Right ventricle myocardium inferior (tissue), 1 donor: Measurements from ENCODE around the gene TMEM80. TPM values are rescaled to one million over a fixed set of nuclear protein-coding genes. Genes with fewer than 3 reads are reported as not detected.
"Not testable (repeated sequence)": the region's sequence is repeated elsewhere in the genome, so short reads cannot be mapped to it uniquely, and the experiment has no call there.

ENCODE experiments used
- ATAC-seq: fragments of 200-7000 bp; cut with Tn5 transposase; one replicate; pipeline ENCODE4 v1.9.1; 2020; ENCODE audit warnings: mild to moderate bottlenecking, moderate library complexity
- DNase-seq: peaks from one replicate; pipeline ENCODE4 v3.0.0; 2021; ENCODE audit errors: missing footprints
- intact Hi-C: fragments of 100-400 bp; cut with DNase I; formaldehyde crosslinking; loops from one replicate; pipeline ENCODE4 v1.11.0; 2022
- total RNA-seq: library from RNA; stranded (reverse); fragmentation: NEBNext Ultra II Directional; extraction: Animal tissue kit (Norgen Biotek cat#: 25700); gene quantifications from one replicate; pipeline ENCODE4 v1.2.1, GENCODE V29; 2021
- donor health status: DM: no; HTN: yes; CAD: no; lungs with severe emphysema.

The TMEM80 gene
- total RNA-seq, 1 donor from 2014 or later, result 9.9 TPM

DNA sequence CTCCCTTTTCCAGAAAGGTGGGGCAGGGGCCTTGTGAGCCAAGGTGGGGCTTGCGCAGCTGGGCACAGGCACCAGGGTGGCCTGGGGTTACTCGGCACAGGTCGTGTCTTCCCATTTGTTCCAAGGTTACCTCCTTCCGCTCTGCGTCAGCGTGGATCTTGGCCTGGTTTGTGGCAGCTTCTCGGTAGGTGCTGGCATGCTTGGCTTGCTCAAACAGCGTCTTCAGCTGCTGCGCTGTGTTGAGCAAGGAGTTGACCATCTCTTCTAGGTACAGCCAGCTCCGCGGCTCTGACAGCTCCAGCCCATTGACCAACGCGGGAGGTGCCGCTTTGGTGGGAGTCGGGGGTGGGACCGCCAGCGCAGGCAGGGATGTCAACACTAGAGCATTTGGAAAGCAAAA is 21.2 kb upstream of the TMEM80 start:
- intact Hi-C loops, result no loop called here
- DNase-seq (no peak), ATAC-seq (peak; percentile 10)

DNA sequence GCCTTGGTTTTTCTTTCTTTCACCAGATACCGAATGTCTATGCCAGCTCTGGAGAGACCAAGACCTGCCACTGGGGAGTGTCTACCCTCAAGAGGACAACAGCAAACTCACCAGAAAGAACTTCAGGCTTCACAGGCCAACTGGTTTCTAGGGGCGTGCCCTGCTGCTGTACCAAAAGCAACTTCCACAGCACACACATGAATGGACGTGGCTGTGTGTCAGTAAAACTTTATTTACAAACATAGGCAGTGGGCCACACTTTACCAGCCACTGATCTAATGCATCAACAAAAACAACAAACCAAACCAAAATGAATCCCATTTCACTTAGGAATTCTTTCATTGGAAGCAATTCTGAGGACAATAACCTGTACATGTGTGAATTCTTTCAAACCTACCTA is 17.3 kb upstream of the TMEM80 start:
- DNase-seq, result no peak
- no peak for ATAC-seq
- intact Hi-C loops, result no loop called here

DNA sequence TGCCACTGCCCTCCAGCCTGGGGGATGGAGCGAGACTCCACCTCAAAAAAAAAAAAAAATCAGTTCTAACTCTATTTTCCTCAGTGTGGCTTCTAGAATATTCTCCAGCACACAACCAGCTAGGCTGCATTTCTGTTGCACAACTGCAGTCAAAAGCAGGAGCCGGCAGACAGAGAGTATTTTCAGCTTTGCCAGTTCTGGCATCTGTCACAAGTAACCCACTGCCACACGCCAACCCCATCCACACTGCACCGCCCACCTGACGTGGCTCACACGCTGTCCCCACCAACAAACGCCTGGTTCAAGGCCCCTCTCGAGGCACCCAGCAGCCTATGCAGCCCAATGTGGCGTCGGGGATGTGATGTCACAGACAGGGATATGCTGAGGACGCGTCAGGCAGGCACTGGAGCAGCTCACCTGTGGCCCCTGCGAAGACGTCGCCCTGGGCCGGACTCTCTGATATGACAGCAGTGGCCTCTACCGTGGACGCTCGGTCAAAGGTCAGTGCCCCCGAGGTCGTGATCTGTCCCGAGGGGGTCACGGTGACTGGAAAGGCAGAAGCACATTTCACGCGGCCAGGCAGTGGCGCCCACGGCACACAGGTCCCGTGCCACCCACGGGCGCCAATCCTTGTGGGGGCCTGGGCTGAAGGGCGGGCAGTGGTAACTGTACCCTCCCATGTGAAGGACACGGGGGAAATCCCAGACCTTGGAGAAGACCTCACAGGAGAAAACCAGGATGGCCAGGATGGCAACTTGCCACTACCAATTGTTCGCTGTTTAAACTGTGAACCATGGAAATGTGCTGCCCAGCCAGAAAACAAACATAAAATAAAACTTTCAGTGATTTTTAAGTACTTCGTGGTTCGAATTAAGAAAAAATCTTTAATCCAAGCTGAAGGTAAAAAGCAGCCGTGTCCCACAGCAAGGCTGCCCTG is 16.1 kb upstream of the TMEM80 start:
- no peak for ATAC-seq
- DNase-seq, result no peak

DNA sequence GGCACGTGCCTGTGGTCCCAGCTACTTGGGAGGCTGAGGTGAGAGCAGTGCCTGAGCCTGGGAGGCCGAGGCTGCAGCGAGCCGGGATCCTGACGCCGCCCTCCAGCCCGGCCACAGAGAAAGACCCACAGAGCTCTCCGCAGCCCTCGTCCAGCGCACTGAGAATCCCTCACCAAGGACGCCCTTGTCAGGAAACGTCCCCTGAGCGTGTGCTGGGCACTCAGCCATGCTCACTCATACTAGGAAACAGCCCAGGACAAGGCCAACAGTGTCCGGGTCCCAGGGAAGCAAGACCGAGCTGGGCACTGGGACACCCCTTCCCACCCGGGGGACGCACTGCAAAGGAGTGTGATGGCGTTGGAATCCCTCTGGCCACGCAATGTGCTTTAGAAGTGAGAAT is 15.1 kb upstream of the TMEM80 start:
- intact Hi-C loops, result no loop called here
- ATAC-seq (peak; percentile 83), DNase-seq (no peak)

More for the DNA sequence above, 16.1 kb upstream of the TMEM80 start:
- intact Hi-C loops, result no loop called here

DNA sequence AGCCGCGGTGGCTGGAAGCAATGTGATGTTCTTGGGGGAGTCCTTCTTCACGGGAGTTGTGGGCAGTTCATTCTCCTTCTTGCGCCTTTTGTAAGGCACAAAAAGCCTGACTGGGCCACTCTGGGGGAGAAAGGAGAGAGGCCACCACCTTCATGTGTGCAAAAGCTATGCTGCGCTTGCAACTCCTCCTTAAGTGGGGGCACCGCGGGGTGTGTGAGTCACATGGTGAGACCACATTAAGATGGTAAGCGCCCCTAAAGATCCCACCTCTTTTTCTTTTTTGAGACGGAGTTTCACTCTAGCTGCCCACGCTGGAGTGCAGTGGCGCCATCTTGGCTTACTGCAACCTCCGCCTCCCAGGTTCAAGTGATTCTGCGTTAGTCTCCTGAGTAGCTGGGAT is 14.6 kb upstream of the TMEM80 start:
- intact Hi-C loops, result no loop called here
- DNase-seq, result no peak
- no peak for ATAC-seq

DNA sequence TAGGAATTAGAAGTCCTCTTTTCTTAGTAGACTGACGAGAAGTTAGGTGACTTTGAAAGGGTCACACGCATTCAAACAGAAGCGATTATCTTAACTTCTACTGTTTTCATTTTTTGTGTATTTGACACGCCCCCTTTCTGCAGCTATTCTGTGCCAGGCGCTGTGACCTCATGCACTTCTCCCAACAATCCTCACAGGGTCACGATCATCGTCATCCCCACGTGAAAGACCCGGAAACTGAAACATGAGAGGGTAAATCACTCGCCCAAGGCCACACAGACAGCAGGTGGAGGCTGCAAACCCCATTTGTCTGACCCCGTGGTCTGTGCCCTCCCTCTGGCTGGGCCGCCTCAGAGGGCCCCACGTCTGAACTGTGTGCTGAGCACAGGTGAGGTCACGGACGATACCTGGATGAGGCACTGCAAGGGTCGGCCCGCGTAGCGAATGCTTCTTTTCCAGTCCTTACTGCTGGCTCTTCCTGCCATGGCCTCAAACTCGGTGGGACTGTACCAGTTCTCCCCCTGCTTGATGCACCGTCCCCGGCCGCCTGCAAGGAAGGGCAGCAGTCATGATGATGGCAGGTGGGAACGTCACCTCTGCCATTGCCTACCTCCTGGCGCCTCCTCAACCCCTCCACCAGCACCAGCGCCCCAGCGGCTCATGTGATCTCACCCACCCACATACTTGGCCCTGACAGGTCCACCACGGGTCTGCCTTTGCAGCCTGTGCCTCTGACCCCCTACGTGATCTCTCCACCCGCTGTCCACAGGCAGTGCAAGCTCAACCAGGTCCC is 9.0 kb upstream of the TMEM80 start:
- DNase-seq (no peak), ATAC-seq (no peak)
- intact Hi-C loops, result no loop called here

DNA sequence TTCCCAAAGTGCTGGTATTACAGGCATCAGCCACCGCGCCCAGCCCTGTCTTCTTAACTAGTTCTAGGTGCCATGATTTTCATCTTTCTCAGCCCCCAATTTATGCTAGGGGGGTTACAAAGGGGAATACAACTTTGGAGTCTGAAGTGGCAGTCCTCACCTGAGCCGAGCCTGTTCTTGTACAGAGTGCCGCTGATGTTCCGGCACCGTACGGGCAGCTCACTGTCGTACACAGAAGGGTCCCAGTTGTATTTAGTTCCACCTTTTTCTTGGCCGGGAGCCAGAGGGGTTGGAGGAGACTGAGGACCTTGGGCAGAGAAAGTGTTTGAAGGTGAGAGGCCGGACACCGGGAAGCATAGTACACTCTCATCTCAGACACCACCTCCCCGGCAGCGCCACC is 7.9 kb upstream of the TMEM80 start:
- ATAC-seq (no peak), DNase-seq (no peak)
- intact Hi-C loops, result no loop called here

DNA sequence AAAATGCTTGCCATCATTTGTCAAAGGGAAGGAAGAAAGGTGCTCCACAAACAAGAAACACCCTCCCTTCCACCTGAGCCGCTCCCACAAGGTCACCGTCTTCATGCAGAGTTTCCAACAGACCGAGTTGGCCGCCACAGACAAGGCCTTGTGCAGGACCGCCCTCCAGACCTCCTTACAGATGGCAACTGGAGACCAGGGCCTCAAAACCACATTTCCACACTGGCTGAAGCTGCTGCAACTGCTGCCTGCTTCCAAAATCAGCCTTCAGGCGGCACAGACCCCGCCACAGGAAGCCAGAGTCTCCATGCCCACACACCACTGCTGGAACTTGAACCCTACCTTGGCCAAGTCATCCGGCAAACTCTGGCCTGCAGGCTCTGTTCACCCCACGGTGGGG is 6.9 kb upstream of the TMEM80 start:
- DNase-seq (no peak), ATAC-seq (no peak)
- intact Hi-C loops, result no loop called here

DNA sequence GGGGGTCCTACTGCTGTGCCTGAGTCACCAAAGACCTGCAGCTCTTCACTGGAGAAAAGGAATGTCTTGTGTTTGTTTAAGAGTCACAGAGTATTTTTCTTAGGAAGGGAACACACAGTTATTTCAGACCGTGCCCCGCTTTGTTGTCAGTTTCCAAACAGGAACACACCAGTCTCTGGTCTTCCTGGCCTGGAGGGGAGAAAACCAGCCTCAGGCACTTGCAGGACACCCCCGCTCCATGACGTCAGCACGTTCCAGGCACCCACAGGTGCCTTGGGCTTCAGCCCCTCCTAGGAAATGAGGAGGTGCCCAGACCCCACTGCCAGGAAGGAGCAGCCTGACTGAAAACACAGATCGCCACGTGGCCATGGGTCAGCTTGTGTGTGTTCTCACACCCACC is 6.0 kb upstream of the TMEM80 start:
- intact Hi-C loops, result loop anchor here (5.0 kb wide), 1 partner anchor 72 kb away; the partner anchor contains the start of gene IRF7
- ATAC-seq (no peak), DNase-seq (no peak)

DNA sequence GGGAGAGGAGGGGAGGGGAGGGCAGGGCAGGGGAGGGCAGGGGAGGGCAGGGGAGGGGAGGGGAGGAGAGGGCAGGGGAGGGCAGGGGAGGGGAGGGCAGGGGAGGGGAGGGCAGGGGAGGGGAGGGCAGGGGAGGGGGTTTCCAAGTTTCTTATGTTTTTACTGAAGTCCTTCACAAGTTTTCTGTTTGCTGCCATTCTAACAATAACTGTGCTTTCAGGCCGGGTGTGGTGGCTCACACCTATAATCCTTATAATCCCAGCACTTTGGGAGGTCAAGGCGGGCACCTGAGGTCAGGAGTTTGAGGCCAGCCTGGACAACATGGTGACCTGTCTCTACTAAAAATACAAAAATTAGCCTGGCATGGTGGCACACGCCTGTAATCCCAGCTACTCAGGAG is 5.4 kb upstream of the TMEM80 start:
- not testable (repeated sequence) for DNase-seq, ATAC-seq
- intact Hi-C loops, result loop anchor here (5.0 kb wide), 1 partner anchor 73 kb away; the partner anchor contains the start of gene IRF7

DNA sequence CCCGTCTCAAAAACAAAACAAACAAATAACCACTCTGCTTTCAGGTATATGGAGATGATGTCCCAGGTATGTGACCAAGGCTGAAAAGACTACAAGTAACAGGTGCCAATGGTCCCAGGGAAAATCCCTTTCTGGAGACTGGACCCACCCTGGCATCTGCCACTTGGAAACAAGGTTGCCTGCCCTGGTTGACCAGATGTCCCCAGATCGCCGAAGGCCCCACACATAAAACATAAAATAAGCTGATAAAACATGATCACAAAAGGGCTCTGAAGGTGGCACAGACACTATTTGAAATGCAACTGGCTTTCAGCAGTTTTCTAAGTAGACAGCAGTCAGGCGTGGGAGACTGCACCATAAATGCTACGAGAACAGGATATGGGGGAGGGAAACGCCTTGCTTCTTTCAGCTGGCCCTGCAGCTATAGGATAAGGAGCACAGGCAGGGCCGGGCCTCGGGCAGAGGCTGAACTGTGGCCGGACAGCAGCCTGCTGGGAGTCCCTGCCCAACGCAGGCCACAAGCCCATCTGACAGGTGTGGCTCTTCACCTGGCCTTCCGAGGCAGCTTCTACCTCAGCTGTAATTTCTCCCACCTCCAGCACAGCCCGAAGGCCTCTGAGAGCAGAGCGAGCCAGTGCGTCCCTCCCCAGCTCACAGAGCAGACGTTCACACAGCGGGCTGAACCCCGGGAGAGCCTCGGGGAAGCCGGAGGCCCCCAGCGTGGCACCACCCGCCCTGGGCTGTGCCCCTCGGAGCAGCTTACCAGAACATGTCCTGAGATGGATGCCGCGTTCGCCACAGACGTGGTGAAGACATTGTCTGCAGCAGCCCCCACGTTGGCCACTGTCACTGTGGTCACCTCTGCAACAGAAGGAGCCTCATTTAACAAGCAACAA is 4.6 kb upstream of the TMEM80 start:
- no peak for DNase-seq
- intact Hi-C loops, result loop anchor here (5.0 kb wide), 1 partner anchor 74 kb away; the partner anchor contains the start of gene IRF7
- no peak for ATAC-seq

DNA sequence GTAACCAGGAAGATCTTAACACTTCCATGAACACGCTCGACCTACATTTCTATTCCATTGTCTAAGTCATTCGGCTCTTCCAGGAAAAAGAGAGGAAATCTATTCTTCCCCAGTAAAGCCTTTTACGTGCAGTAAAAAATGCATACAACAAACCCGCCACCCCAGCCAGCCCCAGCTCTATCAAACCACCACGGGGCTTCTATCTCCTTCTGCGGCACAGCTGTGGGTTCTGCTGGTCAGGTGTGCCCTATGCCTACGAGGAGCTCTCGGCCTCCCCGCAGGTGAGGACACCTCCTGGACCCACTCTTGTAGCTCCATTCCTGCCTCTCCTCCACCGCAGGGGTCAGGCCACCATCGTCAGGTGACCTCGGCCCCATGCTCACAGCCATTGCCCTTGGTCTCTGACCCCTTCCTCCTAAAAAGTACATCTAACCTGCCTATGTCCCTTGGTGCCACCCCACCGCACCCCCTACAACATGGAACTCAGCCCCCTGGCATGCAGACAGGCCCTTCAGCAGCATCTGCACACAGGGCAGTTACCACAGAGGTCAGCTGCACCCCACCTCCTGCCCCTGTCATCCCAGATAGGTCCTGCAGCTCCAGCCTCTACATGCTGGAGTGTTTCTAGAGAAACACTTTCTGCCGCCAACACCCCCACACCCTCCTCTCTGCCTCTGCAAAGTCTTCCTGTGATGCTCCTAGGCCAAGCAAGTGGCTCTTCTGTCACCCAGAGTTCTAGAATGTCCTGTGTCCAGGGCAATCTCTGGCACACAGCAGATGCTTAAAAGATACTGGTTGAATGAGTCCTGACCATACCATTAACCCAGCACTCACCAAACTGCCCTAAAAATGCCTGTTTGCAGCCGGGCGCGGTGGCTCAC is 3.7 kb upstream of the TMEM80 start:
- DNase-seq (no peak), ATAC-seq (no peak)
- intact Hi-C loops, result loop anchor here (5.0 kb wide), 1 partner anchor 75 kb away; the partner anchor contains the start of gene IRF7

DNA sequence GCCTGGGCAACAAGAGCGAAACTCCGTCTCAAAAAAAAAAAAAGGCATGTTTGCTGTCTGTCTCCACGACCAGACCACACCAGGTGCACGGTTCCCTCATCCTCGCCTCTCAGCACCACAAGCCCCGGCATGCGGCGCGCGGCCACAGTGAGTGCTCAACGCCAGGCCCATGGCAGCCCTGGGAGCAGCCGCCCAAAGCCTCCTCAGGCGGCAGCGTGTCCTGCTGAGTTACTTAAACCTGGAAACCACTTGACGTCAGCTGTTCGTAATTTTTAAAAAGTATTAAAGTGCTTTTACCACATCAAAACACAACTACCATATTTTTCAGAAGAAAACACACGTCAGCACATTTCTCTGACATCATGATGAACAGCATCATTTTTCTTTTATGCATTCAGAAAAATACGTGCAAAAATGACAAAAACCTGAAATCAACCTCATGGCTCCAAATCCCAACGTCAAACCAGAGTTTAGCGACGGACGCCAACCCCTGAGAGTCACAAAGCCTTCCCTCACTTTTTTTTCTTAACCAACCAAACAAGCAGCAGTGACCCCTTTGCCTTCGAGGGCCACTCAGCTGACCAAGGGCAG is 2.7 kb upstream of the TMEM80 start:
- intact Hi-C loops, result loop anchor here (5.0 kb wide), 1 partner anchor 76 kb away; the partner anchor contains the start of gene IRF7
- ATAC-seq, result no peak
- DNase-seq, result no peak

DNA sequence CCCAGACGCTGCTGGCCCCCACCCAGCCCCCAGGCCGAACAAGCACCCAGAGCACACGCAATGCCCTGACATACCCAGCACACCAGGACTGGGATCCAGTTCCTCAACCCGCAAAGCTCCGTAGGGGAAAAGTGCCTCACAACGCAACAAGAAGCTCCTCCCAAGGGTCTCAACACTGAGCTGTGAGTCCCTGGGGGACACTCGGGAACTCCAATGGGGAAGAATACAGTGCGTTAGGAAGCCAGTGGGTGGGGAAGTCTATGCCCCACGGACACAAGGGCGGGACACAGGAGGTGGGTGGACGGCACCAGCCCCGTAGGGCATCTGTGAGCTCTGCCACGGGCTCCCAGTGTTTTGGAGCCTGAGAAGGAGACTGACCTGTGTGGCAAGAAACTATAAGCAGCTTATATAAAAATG is 2.2 kb upstream of the TMEM80 start:
- intact Hi-C loops, result loop anchor here (5.0 kb wide), 1 partner anchor 76 kb away; the partner anchor contains the start of gene IRF7
- no peak for ATAC-seq
- DNase-seq, result no peak

DNA sequence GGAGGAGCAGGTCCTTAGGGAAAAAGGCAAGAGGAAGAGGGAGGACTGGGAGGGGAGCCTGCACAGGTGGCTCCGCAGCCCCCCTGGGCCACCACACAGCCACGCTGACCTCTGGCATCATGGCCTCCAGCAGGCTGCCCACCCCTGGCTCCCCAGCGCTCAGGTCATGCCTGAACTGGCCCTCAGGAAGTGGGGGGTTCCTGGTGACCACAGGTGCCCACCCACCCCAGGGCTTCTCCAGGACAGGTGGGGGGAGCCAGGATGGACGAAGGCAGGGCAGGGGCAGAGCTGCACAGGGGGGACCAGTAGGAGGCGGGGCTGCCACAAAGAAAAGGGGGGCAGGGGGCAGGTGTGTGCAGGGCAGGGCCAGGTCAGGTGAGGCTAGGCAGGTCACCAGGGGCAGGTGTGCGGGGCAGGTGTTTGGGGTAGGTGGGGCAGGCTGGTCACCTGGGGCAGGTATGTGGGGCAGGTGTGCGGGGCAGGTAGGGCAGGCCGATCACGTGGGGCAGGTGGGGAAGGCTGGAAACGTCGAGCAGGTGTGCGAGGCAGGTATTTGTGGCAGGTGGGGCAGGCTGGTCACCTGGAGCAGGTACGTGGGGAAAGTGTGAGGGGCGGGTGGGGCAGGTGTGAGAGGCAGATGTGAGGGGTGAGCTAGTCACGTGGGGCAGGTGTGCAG is 1.6 kb upstream of the TMEM80 start:
- ATAC-seq (no peak), DNase-seq (no peak)
- intact Hi-C loops, result loop anchor here (5.0 kb wide), 1 partner anchor 77 kb away; the partner anchor contains the start of gene IRF7

DNA sequence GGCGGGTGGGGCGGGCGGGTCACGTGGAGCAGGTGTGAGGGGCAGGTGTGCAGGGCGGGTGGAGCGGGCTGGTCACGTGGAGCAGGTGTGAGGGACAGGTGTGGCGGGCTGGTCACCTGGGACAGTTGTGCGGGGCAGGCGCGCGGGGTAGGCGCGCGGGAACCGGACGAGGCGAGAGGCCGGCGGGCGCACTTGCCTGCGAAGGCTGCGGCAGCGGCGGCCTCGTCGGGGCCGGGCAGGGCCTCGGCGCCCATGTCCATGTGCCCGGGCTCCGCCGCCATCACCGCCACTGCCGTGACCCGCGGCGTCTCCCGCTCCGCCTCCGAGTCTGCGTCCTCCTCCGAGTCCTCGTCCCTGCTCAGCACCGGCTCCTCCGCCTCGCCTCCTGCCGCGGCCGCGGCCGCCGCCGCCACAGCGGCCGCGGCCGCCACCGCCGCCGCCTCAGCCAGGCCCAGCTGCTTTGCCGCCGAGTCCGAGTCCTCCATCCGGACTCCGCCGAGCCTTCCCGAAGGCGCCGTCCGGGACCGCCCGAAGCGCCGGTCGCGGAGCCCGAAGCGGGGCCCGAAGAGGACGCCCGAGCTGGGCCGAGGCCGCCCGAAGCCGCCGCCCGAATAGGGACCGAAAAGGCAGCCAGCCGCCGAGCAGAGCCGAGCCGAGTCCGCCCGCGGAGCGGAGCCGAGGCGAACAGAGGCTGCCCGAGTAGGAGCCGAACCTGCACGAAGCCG is 891 bp upstream of the TMEM80 start, which contains the start of gene DEAF1:
TSS of gene DEAF1 (minus strand) at position 660 of the 725 bp plus-strand sequence. CDS start at position 485, 175 bp downstream.
- peak; percentile 94 for ATAC-seq
- intact Hi-C loops, result loop anchor here (5.0 kb wide), 1 partner anchor 77 kb away; the partner anchor contains the start of gene IRF7
- DNase-seq, result peak; percentile 99
